Measurements from ENCODE around the gene CPNE2.

DNA sequence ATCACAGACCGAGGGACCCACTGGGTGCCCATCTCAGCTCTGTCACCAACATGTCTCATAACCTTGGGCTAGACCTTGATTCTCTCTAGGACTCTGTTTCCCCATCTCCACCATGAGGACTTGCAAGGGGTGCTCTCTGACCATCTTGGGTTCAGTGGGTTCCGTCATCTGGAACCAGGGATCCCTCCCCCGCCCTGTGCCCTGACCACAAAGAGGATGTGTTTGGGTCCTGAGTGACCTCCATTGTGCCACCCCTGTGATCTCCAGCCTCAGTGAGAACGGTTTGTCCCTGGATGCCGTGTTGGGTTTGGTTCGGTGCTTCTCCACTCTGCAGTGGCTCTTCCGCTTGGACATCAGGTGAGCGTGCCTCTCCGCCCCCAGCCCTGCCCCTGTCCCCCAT lies 49.1 kb upstream of the CPNE2 start:
- TF ChIP-seq, protein P1, sequence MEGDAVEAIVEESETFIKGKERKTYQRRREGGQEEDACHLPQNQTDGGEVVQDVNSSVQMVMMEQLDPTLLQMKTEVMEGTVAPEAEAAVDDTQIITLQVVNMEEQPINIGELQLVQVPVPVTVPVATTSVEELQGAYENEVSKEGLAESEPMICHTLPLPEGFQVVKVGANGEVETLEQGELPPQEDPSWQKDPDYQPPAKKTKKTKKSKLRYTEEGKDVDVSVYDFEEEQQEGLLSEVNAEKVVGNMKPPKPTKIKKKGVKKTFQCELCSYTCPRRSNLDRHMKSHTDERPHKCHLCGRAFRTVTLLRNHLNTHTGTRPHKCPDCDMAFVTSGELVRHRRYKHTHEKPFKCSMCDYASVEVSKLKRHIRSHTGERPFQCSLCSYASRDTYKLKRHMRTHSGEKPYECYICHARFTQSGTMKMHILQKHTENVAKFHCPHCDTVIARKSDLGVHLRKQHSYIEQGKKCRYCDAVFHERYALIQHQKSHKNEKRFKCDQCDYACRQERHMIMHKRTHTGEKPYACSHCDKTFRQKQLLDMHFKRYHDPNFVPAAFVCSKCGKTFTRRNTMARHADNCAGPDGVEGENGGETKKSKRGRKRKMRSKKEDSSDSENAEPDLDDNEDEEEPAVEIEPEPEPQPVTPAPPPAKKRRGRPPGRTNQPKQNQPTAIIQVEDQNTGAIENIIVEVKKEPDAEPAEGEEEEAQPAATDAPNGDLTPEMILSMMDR (IDR thresholded peaks at IDR 0.05; ENCODE audit: control extremely low read depth in 1 of 3, insufficient read depth in 1 of 3, low read depth in 1 of 3, low read length in 3 of 3), result no peak
- TF ChIP-seq EP300 (IDR thresholded peaks at IDR 0.05; ENCODE audit: borderline replicate concordance in 1 of 2, low read depth in 2 of 2, low read length in 2 of 2) (no peak), TAF1 (IDR thresholded peaks at IDR 0.05; ENCODE audit: low read depth, low read length) (no peak), KDM4A (IDR thresholded peaks at IDR 0.05; ENCODE audit: low read depth, low read length, severe bottlenecking) (no peak), POLR2AphosphoS5 (IDR thresholded peaks at IDR 0.05; ENCODE audit: low read depth, low read length) (no peak), EZH2 (IDR thresholded peaks at IDR 0.05; ENCODE audit: low read depth, low read length, severe bottlenecking) (no peak), JUND (IDR thresholded peaks at IDR 0.05; ENCODE audit: low read length) (no peak), RXRA (IDR thresholded peaks at IDR 0.05; ENCODE audit: insufficient read depth, low read depth, low read length) (no peak), SIRT6 (IDR thresholded peaks at IDR 0.05; ENCODE audit: low read length) (no peak), NRF1 (IDR thresholded peaks at IDR 0.05; ENCODE audit: low read depth, low read length) (no peak), TEAD4 (IDR thresholded peaks at IDR 0.05; ENCODE audit: low read depth, low read length) (no peak), CHD2 (IDR thresholded peaks at IDR 0.05; ENCODE audit: low read length) (no peak)
- TF ChIP-seq, protein P2, sequence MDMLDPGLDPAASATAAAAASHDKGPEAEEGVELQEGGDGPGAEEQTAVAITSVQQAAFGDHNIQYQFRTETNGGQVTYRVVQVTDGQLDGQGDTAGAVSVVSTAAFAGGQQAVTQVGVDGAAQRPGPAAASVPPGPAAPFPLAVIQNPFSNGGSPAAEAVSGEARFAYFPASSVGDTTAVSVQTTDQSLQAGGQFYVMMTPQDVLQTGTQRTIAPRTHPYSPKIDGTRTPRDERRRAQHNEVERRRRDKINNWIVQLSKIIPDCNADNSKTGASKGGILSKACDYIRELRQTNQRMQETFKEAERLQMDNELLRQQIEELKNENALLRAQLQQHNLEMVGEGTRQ (IDR thresholded peaks at IDR 0.05; ENCODE audit: low read length), result no peak
